Endothelial cell of umbilical vein (primary cell): Measurements from ENCODE around the gene CDCA5.

Experiments used
- CTCF ChIP-seq, 2 donors: IDR thresholded peaks; 1 replicate in 1 of 2; 2 replicates in 1 of 2; pipeline ENCODE4 v1.5.1; 2011; ENCODE audit warnings: low read length in 2 of 2, mild to moderate bottlenecking in 2 of 2, moderate library complexity in 2 of 2, control low read depth in 1 of 2, inconsistent platforms in 1 of 2, low read depth in 1 of 2; ENCODE audit not compliant: insufficient read depth in 1 of 2; ENCODE audit errors: extremely low read depth in 1 of 2
- EZH2 ChIP-seq: IDR thresholded peaks from 2 replicates; pipeline ENCODE4 v1.6.1; 2012; ENCODE audit warnings: borderline replicate concordance, low read depth, mild to moderate bottlenecking, moderate library complexity, low read length, inconsistent platforms; ENCODE audit not compliant: severe bottlenecking
- POLR2A ChIP-seq: IDR thresholded peaks from 2 replicates; pipeline ENCODE4 v1.6.1; 2012; ENCODE audit warnings: low read depth, mild to moderate bottlenecking, control low read depth, low read length
- POLR2AphosphoS5 ChIP-seq: IDR thresholded peaks from 2 replicates; pipeline ENCODE4 v1.6.1; 2012; ENCODE audit warnings: low read depth, mild to moderate bottlenecking, control low read depth, low read length, moderate library complexity; ENCODE audit not compliant: insufficient read depth

GRCh38 chr11:65066805-65067291, 17.0 kb downstream of the CDCA5 start:
- TF ChIP-seq POLR2A (no peak), EZH2 (no peak), CTCF (IDR thresholded peaks at IDR 0.05; ENCODE audit: extremely low read depth in 1 of 2, insufficient read depth in 1 of 2, low read depth in 1 of 2, low read length in 2 of 2) (no peak), POLR2AphosphoS5 (no peak)
